IPS-NIHi7 (cell line): ENCODE data around the gene PDIA5.
"Not testable (repeated sequence)": the region's sequence is repeated elsewhere in the genome, so short reads cannot be mapped to it uniquely, and the experiment has no call there.

Experiments used
- DNase-seq: peaks from one replicate; pipeline ENCODE4 v3.0.0; 2012; ENCODE audit warnings: mixed read lengths; ENCODE audit errors: extremely low spot score

PDIA5 gene

GRCh38 chr3:123093696-123094095 is 26.9 kb downstream of the PDIA5 start:
- DNase-seq: no peak

- no peak for DNase-seq
Observed at GRCh38 chr3:123094516-123095313, 27.9 kb downstream of the PDIA5 start.

- no peak for DNase-seq
Observed at GRCh38 chr3:123096126-123096525, 29.3 kb downstream of the PDIA5 start.

- no peak for DNase-seq
Observed at GRCh38 chr3:123096731-123097130, 29.9 kb downstream of the PDIA5 start.

- peak; percentile 56 for DNase-seq
Observed at GRCh38 chr3:123098426-123099330, 31.9 kb downstream of the PDIA5 start.

GRCh38 chr3:123099331-123100192 is 32.7 kb downstream of the PDIA5 start:
- no peak for DNase-seq

- DNase-seq: no peak
Observed at GRCh38 chr3:123100193-123100776, 33.5 kb downstream of the PDIA5 start.

- no peak for DNase-seq
Observed at GRCh38 chr3:123102249-123102648, 35.4 kb downstream of the PDIA5 start.

- no peak for DNase-seq
Observed at GRCh38 chr3:123102826-123103225, 36.0 kb downstream of the PDIA5 start.

- DNase-seq: no peak
Observed at GRCh38 chr3:123104550-123104949, 37.7 kb downstream of the PDIA5 start.

GRCh38 chr3:123105201-123106189 is 38.7 kb downstream of the PDIA5 start:
- no peak for DNase-seq

GRCh38 chr3:123110282-123110975 is 43.6 kb downstream of the PDIA5 start:
- DNase-seq: no peak

GRCh38 chr3:123110976-123111615 is 44.3 kb downstream of the PDIA5 start:
- DNase-seq: no peak

- DNase-seq: no peak
Observed at GRCh38 chr3:123111640-123112039, 44.8 kb downstream of the PDIA5 start.

GRCh38 chr3:123112232-123112631 is 45.4 kb downstream of the PDIA5 start:
- DNase-seq: no peak

- not testable (repeated sequence) for DNase-seq
Observed at GRCh38 chr3:123112656-123113055, 45.8 kb downstream of the PDIA5 start.

- no peak for DNase-seq
Observed at GRCh38 chr3:123113889-123114450, 47.1 kb downstream of the PDIA5 start.

- DNase-seq: no peak
Observed at GRCh38 chr3:123116116-123116515, 49.3 kb downstream of the PDIA5 start.

GRCh38 chr3:123119388-123119787 is 52.6 kb downstream of the PDIA5 start:
- DNase-seq: no peak
